ENCODE data around the gene FAM228A.

- TF ChIP-seq CTCF (conservative IDR thresholded peaks at IDR 0.05 in 1 of 2, IDR thresholded peaks at IDR 0.05 in 1 of 2; ENCODE audit: extremely low read depth in 1 of 2, insufficient read depth in 1 of 2, low read depth in 1 of 2, low read length in 2 of 2) (no peak), EZH2 (IDR thresholded peaks at IDR 0.05; ENCODE audit: borderline replicate concordance, low read length) (no peak)
These were observed 33.6 kb downstream of the FAM228A start for GRCh38 chr2:24208490-24208889.

Data from mammary epithelial cell (primary cell).